ENCODE data around the gene GSG1L.
A peak's percentile ranks its signal among the peaks of the same experiment; 100 is the strongest.

GSG1L gene

GRCh38 chr16:28103516-28104170 is 40.1 kb upstream of the GSG1L start:
- Histone ChIP-seq H3K27ac (ENCODE audit: low read depth, low read length) (no peak overlapping the region), H3K4me3 (ENCODE audit: low read depth, low read length) (no peak overlapping the region), H3K36me3 (ENCODE audit: control insufficient read depth, insufficient read depth, low read length) (peaks cover 99% of the 10 kb centered on the region), H3K27me3 (ENCODE audit: control insufficient read depth, insufficient read depth, low read length) (no peaks in the 10 kb centered on the region), H3K4me1 (ENCODE audit: control insufficient read depth, insufficient read depth, low read length) (no peaks in the 10 kb centered on the region), H3K9ac (ENCODE audit: low read depth, low read length) (no peak overlapping the region), H3K9me3 (ENCODE audit: control insufficient read depth, insufficient read depth, low read length) (no peaks in the 10 kb centered on the region)

GRCh38 chr16:28101533-28101890 is 38.0 kb upstream of the GSG1L start:
- peaks cover 97% of the 10 kb centered on the region for H3K36me3 ChIP-seq (ENCODE audit: control insufficient read depth, insufficient read depth, low read length)

DNA sequence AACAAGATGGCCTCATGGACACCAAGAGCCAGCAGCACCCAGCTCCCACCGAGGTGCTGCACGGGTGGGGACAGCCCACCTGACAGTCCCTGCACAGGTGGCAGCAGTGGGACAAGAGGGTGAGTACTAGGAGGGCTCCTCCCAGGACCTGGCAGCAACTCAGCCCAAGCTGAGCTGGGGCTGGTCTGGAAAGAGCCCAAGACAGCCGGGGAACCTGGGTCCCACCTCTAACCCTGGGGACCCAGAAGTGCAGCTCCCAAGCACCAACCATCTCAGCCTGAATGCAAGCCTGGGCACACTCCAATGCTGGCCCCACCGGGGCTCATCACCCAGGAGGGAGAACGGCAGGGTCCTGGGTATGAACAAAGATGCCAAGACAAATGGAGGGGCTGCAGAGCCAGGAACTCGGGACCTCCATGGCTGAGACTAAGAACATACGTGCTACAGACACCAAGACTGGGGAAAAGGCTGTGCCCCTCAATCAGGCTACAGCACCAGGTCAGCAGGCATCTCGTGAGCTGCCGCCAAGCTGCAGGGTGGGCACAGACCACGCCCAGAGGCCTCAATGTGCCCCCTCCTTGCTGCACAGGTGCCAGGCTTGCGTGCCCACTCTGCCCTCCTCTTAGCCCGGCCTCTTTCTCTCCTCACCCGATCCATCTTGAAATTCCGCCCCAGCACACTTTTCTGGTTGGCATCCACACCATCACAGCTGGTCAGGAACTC is 37.5 kb upstream of the GSG1L start:
- no peak overlapping the region for H3K27ac ChIP-seq (ENCODE audit: low read depth, low read length)
- H3K27me3 ChIP-seq (ENCODE audit: control insufficient read depth, insufficient read depth, low read length) = no peaks in the 10 kb centered on the region
- H3K9ac ChIP-seq (ENCODE audit: low read depth, low read length) = no peak overlapping the region
- H3K4me3 ChIP-seq (ENCODE audit: low read depth, low read length) = no peak overlapping the region
- no peaks in the 10 kb centered on the region for H3K9me3 ChIP-seq (ENCODE audit: control insufficient read depth, insufficient read depth, low read length)
- peaks cover 92% of the 10 kb centered on the region for H3K36me3 ChIP-seq (ENCODE audit: control insufficient read depth, insufficient read depth, low read length)
- H3K4me1 ChIP-seq (ENCODE audit: control insufficient read depth, insufficient read depth, low read length) = no peaks in the 10 kb centered on the region

More at GRCh38 chr16:28101533-28101890, 38.0 kb upstream of the GSG1L start:
- Histone ChIP-seq H3K27ac (ENCODE audit: low read depth, low read length) (no peak overlapping the region), H3K4me3 (ENCODE audit: low read depth, low read length) (no peak overlapping the region), H3K27me3 (ENCODE audit: control insufficient read depth, insufficient read depth, low read length) (no peaks in the 10 kb centered on the region), H3K9ac (ENCODE audit: low read depth, low read length) (no peak overlapping the region), H3K9me3 (ENCODE audit: control insufficient read depth, insufficient read depth, low read length) (no peaks in the 10 kb centered on the region), H3K4me1 (ENCODE audit: control insufficient read depth, insufficient read depth, low read length) (no peaks in the 10 kb centered on the region)

DNA sequence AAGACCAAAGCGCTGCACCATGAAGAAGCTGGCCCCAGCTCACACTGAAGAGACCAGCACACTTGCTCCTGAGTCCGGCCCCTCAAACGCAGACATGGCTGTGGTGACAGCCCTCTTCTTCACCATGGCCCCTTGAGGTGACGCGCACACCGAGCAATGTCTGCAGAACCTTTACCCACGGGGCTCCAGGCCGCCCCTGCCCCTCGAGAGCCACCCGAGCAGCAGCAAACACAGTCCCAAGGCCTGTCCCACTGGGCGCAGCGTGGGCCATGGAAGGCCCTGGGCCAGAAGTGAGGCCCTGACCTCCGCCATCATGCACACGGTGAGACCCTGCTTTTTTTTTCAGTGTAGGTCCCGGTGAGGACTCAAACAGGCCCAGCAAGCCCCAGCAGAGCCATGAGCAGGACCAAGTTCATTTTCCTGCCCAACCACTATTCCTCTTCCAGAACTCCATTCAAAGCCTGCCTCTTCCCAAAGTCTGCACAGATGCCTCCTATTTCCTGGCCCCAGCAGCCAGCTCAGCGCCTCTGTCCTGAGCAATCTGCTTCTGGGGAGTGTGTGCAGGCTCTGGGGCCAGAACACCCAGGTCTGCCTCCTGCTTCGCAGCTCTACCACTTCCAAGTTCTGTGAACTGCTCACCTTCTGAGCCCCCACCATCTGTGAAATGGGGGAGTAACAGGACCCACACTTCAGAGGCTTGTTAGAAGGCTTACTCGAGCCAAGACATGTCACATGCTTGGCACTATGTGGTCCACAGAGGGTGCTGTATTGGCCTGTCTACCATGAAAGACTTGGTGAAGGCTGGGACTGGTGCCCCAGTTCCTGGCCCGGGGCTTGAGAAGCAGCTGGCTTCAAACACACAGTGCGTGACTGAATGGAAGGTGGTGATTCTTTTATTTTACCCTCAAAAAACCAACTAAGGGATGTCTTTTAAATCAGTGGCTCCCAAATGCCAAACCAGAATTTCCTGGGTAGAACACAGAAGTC is 35.7 kb upstream of the GSG1L start:
- no peak overlapping the region for H3K27ac ChIP-seq (ENCODE audit: low read depth, low read length)
- no peaks in the 10 kb centered on the region for H3K4me1 ChIP-seq (ENCODE audit: control insufficient read depth, insufficient read depth, low read length)
- H3K9ac ChIP-seq (ENCODE audit: low read depth, low read length) = no peak overlapping the region
- H3K36me3 ChIP-seq (ENCODE audit: control insufficient read depth, insufficient read depth, low read length) = peaks cover 75% of the 10 kb centered on the region
- H3K4me3 ChIP-seq (ENCODE audit: low read depth, low read length) = no peak overlapping the region
- no peaks in the 10 kb centered on the region for H3K9me3 ChIP-seq (ENCODE audit: control insufficient read depth, insufficient read depth, low read length)
- no peaks in the 10 kb centered on the region for H3K27me3 ChIP-seq (ENCODE audit: control insufficient read depth, insufficient read depth, low read length)

GRCh38 chr16:28098171-28098958 is 34.9 kb upstream of the GSG1L start:
- peaks cover 66% of the 10 kb centered on the region for H3K36me3 ChIP-seq (ENCODE audit: control insufficient read depth, insufficient read depth, low read length)
- no peak overlapping the region for H3K4me3 ChIP-seq (ENCODE audit: low read depth, low read length)
- no peak overlapping the region for H3K27ac ChIP-seq (ENCODE audit: low read depth, low read length)
- no peak overlapping the region for H3K9ac ChIP-seq (ENCODE audit: low read depth, low read length)
- H3K4me1 ChIP-seq (ENCODE audit: control insufficient read depth, insufficient read depth, low read length) = peaks cover 8% of the 10 kb centered on the region
- H3K9me3 ChIP-seq (ENCODE audit: control insufficient read depth, insufficient read depth, low read length) = no peaks in the 10 kb centered on the region
- no peaks in the 10 kb centered on the region for H3K27me3 ChIP-seq (ENCODE audit: control insufficient read depth, insufficient read depth, low read length)

- Histone ChIP-seq H3K4me1 (ENCODE audit: control insufficient read depth, insufficient read depth, low read length) (peaks cover 16% of the 10 kb centered on the region), H3K9me3 (ENCODE audit: control insufficient read depth, insufficient read depth, low read length) (no peaks in the 10 kb centered on the region), H3K36me3 (ENCODE audit: control insufficient read depth, insufficient read depth, low read length) (peaks cover 55% of the 10 kb centered on the region)
Observed at GRCh38 chr16:28096983-28097899, 33.7 kb upstream of the GSG1L start.

GRCh38 chr16:28093385-28093725 is 29.8 kb upstream of the GSG1L start:
- H3K4me1 ChIP-seq (ENCODE audit: control insufficient read depth, insufficient read depth, low read length) = peaks cover 27% of the 10 kb centered on the region
- no peaks in the 10 kb centered on the region for H3K9me3 ChIP-seq (ENCODE audit: control insufficient read depth, insufficient read depth, low read length)
- H3K9ac ChIP-seq (ENCODE audit: low read depth, low read length) = no peak overlapping the region
- H3K27me3 ChIP-seq (ENCODE audit: control insufficient read depth, insufficient read depth, low read length) = no peaks in the 10 kb centered on the region
- peak overlapping the region; percentile 14 for H3K4me3 ChIP-seq (ENCODE audit: low read depth, low read length)
- peak overlapping the region; percentile 86 for H3K27ac ChIP-seq (ENCODE audit: low read depth, low read length)
- peaks cover 18% of the 10 kb centered on the region for H3K36me3 ChIP-seq (ENCODE audit: control insufficient read depth, insufficient read depth, low read length)

More at GRCh38 chr16:28096983-28097899, 33.7 kb upstream of the GSG1L start:
- no peak overlapping the region for H3K4me3 ChIP-seq (ENCODE audit: low read depth, low read length)
- H3K9ac ChIP-seq (ENCODE audit: low read depth, low read length) = no peak overlapping the region
- no peaks in the 10 kb centered on the region for H3K27me3 ChIP-seq (ENCODE audit: control insufficient read depth, insufficient read depth, low read length)
- no peak overlapping the region for H3K27ac ChIP-seq (ENCODE audit: low read depth, low read length)

DNA sequence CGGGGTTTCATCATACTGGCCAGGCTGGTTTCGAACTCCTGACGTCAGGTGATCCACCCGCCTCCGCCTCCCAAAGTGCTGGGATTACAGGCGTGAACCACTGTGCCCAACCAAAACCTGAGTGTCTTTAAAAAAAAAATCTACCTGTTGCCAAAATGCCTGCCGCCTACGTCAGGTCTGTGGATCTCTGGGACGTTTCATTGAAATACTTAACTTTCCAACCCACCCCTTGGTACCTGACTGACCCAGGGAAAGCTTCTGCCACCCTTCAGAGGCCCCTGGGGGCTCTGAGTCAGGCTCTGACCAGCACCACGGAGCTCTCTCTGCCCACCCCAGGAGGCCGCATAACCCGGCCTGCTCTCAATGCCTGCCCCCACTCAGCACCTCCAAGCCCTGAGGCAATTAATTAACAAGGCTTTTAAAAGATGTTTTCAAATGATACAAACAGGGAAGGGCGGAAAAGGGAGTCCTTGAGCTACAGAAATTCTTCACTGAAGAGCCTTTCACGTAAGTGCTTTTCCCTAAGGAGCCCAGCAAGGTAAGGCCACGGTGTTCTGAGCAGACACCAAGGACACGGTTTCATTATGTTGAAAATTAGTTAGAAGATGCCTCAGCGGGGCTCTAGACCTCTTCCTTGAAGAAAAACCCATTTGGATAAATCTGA is 29.3 kb upstream of the GSG1L start:
- H3K9ac ChIP-seq (ENCODE audit: low read depth, low read length) = no peak overlapping the region
- H3K4me3 ChIP-seq (ENCODE audit: low read depth, low read length) = peak overlapping the region; percentile 14
- no peaks in the 10 kb centered on the region for H3K27me3 ChIP-seq (ENCODE audit: control insufficient read depth, insufficient read depth, low read length)
- H3K9me3 ChIP-seq (ENCODE audit: control insufficient read depth, insufficient read depth, low read length) = no peaks in the 10 kb centered on the region
- H3K27ac ChIP-seq (ENCODE audit: low read depth, low read length) = peak overlapping the region; percentile 86
- H3K4me1 ChIP-seq (ENCODE audit: control insufficient read depth, insufficient read depth, low read length) = peaks cover 27% of the 10 kb centered on the region
- H3K36me3 ChIP-seq (ENCODE audit: control insufficient read depth, insufficient read depth, low read length) = peaks cover 13% of the 10 kb centered on the region

GRCh38 chr16:28091656-28092055 is 28.1 kb upstream of the GSG1L start:
- no peaks in the 10 kb centered on the region for H3K9me3 ChIP-seq (ENCODE audit: control insufficient read depth, insufficient read depth, low read length)
- H3K4me1 ChIP-seq (ENCODE audit: control insufficient read depth, insufficient read depth, low read length) = peaks cover 27% of the 10 kb centered on the region
- H3K9ac ChIP-seq (ENCODE audit: low read depth, low read length) = no peak overlapping the region
- H3K4me3 ChIP-seq (ENCODE audit: low read depth, low read length) = no peak overlapping the region
- no peaks in the 10 kb centered on the region for H3K27me3 ChIP-seq (ENCODE audit: control insufficient read depth, insufficient read depth, low read length)
- H3K36me3 ChIP-seq (ENCODE audit: control insufficient read depth, insufficient read depth, low read length) = peaks cover 1% of the 10 kb centered on the region; the same call in 1 of the 2 replicates
- peak overlapping the region; percentile 67 for H3K27ac ChIP-seq (ENCODE audit: low read depth, low read length)

Data from HUES48 (cell line).